Uterus (tissue), 4 donors: ENCODE data around the gene SYVN1. TPM values are rescaled to one million over a fixed set of nuclear protein-coding genes. Genes with fewer than 3 reads are reported as not detected.
A peak's percentile ranks its signal among the peaks of the same experiment; 100 is the strongest.

Source experiments
- DNase-seq, 2 donors: peaks; one replicate each; pipeline ENCODE4 v3.0.0-alpha.2; 2019 to 2020
- H3K27ac ChIP-seq, 2 donors: fragments of 200-600 bp; sonication (generic); 1 replicate in 1 of 2; 2 replicates in 1 of 2; pipeline ENCODE4 v1.5.1; 2016 to 2018
- H3K27me3 ChIP-seq, 2 donors: fragments of 200-600 bp; sonication (generic); one replicate each; pipeline ENCODE4 v1.5.1; 2018 to 2019; ENCODE audit warnings: control low read depth in 1 of 2
- H3K36me3 ChIP-seq, 2 donors: fragments of 200-600 bp; sonication (generic); one replicate each; pipeline ENCODE4 v1.5.1; 2019; ENCODE audit warnings: control low read depth in 1 of 2
- H3K4me1 ChIP-seq, 2 donors: fragments of 200-600 bp; sonication (generic); one replicate each; pipeline ENCODE4 v1.5.1; 2018 to 2019; ENCODE audit warnings: control low read depth in 1 of 2
- H3K4me3 ChIP-seq, 2 donors: fragments of 200-600 bp; sonication (generic); 1 replicate in 1 of 2; 2 replicates in 1 of 2; pipeline ENCODE4 v1.5.1; 2018 to 2019; ENCODE audit warnings: mild to moderate bottlenecking in 1 of 2
- H3K9me3 ChIP-seq, 2 donors: fragments of 200-600 bp; sonication (generic); one replicate each; pipeline ENCODE4 v1.5.1; 2019; ENCODE audit warnings: control low read depth in 1 of 2
- CTCF ChIP-seq, 4 experiments: fragments of 200-600 bp in 2 of 4; fragments of 450-650 bp in 2 of 4; sonication (generic) in 2 of 4; IDR thresholded peaks; one replicate each; pipeline ENCODE4 v1.5.1; 2016 to 2019; ENCODE audit warnings: antibody characterized with exemption in 4 of 4, mild to moderate bottlenecking in 2 of 4, moderate library complexity in 1 of 4
- POLR2A ChIP-seq, 2 donors: fragments of 450-650 bp; IDR thresholded peaks; one replicate each; pipeline ENCODE4 v1.6.1; 2016; ENCODE audit warnings: antibody characterized with exemption in 2 of 2, mild to moderate bottlenecking in 1 of 2, moderate library complexity in 1 of 2
- intact Hi-C: fragments of 100-400 bp; cut with DNase I; formaldehyde crosslinking; loops from one replicate; pipeline ENCODE4 v1.15.1; 2023; ENCODE audit warnings: low total_unique reads
- total RNA-seq, 4 donors: library from RNA; depleted of rRNA in 3 of 4; stranded (reverse); fragments of >200 nt in 3 of 4; gene quantifications; one replicate each; pipeline versions ENCODE4 v1.1.0 to v1.2.4, GENCODE V29; 2014 to 2023
- donor health status: DM: yes; HTN: yes; CAD: no.

The SYVN1 gene
- total RNA-seq, 4 donors from 2014 or later = 34.7 to 88.8 (median 60.5) TPM

DNA sequence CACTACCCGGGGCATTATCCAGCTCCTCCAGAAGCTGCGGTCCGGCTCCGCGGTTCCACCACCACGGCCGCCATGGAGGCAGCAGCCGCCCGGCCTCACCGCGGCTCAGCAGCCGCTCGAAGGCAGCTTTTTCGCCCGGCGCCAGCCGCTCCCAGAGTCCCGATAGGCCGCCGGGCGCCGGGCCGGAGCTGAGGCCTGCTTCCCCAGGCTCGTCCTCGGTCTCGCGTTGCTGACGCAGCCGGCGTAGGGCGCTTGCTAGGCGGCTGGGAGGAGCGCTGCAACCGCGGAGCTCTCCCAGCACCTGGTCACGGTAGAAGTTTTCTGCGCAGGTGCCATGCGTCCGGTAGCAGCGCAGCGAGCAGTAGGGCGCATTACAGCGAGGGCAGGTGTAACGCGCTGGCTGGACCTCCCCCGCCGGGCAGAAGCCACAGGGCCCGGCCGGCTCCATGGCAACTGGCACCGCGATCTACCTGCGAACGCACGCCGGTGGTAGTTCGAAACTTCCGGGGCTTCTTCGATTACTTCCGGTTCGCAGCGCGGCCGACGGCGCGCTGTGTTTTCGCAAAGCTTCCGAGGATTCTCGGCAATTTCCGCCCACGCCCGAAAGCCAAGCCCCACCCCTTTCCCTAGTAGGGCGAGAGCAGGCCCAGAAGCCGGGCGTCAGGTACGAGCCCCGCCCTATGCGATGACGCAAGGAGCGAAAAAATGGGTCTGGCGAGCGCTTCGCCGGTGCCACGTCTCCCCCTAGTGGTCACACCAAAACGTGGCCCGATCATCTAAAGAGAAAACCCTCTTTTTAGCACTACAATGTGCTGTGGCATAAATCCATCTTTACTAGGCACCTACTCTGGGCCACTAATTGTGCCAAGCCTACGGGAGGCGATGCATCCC lies 16.9 kb downstream of the SYVN1 start, which contains the start of gene ZNHIT2:
Gene ZNHIT2 (minus strand): TSS at position 496 of the 891 bp plus-strand sequence. CDS start 48 bp downstream, at position 448.
- Histone ChIP-seq H3K27ac (peak within 1 kb of the TSS; percentile 80), H3K9me3 (no peaks in the 10 kb centered on the region), H3K27me3 (no peaks in the 10 kb centered on the region), H3K4me3 (peak within 1 kb of the TSS; percentile 65 to 86), H3K4me1 (peaks cover 8 to 27% of the 10 kb centered on the region in 2 donors), H3K36me3 (no peaks in the 10 kb centered on the region)
- peak; percentile 100 for DNase-seq
- TF ChIP-seq CTCF (IDR thresholded peaks at IDR 0.05) (peak; percentile 92 to 98 (median 96)), POLR2A (IDR thresholded peaks at IDR 0.05) (peak in 1 of 2 donors; percentile 54)
- intact Hi-C loops = no loop called here

GRCh38 chr11:65116370-65117205 lies 17.7 kb downstream of the SYVN1 start:
- intact Hi-C loops = no loop called here
- Histone ChIP-seq H3K27me3 (no peaks in the 10 kb centered on the region), H3K4me3 (peak overlapping the region; percentile 65 to 86), H3K36me3 (no peaks in the 10 kb centered on the region), H3K27ac (peak overlapping the region in 1 of 2 donors; percentile 80), H3K9me3 (no peaks in the 10 kb centered on the region), H3K4me1 (peaks cover 10 to 35% of the 10 kb centered on the region in 2 donors)
- TF ChIP-seq POLR2A (IDR thresholded peaks at IDR 0.05) (no peak), CTCF (IDR thresholded peaks at IDR 0.05) (no peak)
- DNase-seq = peak in 1 of 2 donors; percentile 21

DNA sequence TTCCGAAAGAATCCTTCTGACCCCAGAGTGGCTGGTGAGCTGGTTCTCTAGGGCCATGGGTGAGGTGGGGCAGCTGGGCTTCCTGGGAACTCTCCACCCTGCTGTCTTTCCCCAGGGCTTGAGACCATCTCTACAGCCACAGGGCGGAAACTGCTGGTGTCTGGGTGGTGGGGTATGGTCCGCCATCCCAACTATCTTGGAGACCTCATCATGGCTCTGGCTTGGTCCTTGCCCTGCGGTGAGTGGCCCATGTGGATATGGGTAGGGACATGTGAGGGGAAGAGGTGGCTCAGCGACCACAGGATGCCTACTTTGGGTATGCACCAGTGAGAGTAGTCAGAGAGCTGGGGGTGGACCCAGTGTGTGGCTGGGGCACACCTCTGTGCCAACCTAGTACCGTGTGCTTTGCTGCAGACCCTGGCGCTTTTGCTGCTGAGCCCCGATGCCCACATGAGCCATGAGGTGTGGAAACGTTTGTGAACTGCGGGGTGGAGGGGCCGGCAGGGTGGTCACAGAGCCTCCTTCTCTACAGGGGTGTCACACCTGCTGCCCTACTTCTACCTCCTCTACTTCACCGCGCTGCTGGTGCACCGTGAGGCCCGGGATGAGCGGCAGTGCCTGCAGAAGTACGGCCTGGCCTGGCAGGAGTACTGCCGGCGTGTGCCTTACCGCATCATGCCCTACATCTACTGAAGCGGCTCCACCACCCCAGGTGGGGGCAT lies 18.8 kb downstream of the SYVN1 start:
- Histone ChIP-seq H3K4me3 (no peak overlapping the region), H3K4me1 (peaks cover 6 to 26% of the 10 kb centered on the region in 2 donors), H3K27ac (no peak overlapping the region), H3K27me3 (no peaks in the 10 kb centered on the region), H3K9me3 (no peaks in the 10 kb centered on the region), H3K36me3 (no peaks in the 10 kb centered on the region)
- DNase-seq = no peak
- TF ChIP-seq CTCF (IDR thresholded peaks at IDR 0.05) = no peak
- no peak for TF ChIP-seq POLR2A (IDR thresholded peaks at IDR 0.05)
- intact Hi-C loops = no loop called here

GRCh38 chr11:65114538-65115171 lies 19.7 kb downstream of the SYVN1 start:
- H3K27ac ChIP-seq = no peak overlapping the region
- DNase-seq = no peak
- no peak for TF ChIP-seq CTCF (IDR thresholded peaks at IDR 0.05)
- TF ChIP-seq POLR2A (IDR thresholded peaks at IDR 0.05) = no peak
- H3K9me3 ChIP-seq = no peaks in the 10 kb centered on the region
- intact Hi-C loops = no loop called here
- H3K4me3 ChIP-seq = no peak overlapping the region
- H3K4me1 ChIP-seq = peaks cover 6 to 26% of the 10 kb centered on the region in 2 donors
- H3K36me3 ChIP-seq = no peaks in the 10 kb centered on the region
- H3K27me3 ChIP-seq = no peaks in the 10 kb centered on the region
